Naive B cell (primary cell): ENCODE results near the gene RRAD. TPM values are rescaled to one million over a fixed set of nuclear protein-coding genes. Genes with fewer than 3 reads are reported as not detected.
A peak's percentile ranks its signal among the peaks of the same experiment; 100 is the strongest.

Experiments
- ATAC-seq, 2 donors: fragments of 150-1000 bp; cut with Tn5 transposase; 2 replicates each; pipeline ENCODE4 v1.10.0; 2021; ENCODE audit warnings: low read depth in 2 of 2, mild to moderate bottlenecking in 2 of 2, moderate library complexity in 2 of 2
- DNase-seq: peaks from one replicate; pipeline ENCODE4 v3.0.0; 2022
- H3K27ac Mint-ChIP-seq, 6 donors: one replicate each; pipeline ENCODE4 v1.8.0; 2020 to 2022; ENCODE audit warnings: mild to moderate bottlenecking in 6 of 6, mixed read lengths in 6 of 6, moderate library complexity in 5 of 6, inconsistent platforms in 2 of 6
- H3K27me3 Mint-ChIP-seq, 3 donors: one replicate each; pipeline ENCODE4 v1.8.0; 2021 to 2022; ENCODE audit warnings: mixed read lengths in 3 of 3, mild to moderate bottlenecking in 1 of 3
- H3K36me3 Mint-ChIP-seq, 2 donors: one replicate each; pipeline ENCODE4 v1.8.0; 2020 to 2022; ENCODE audit warnings: mixed read lengths in 2 of 2, inconsistent platforms in 1 of 2, mild to moderate bottlenecking in 1 of 2
- H3K4me1 Mint-ChIP-seq, 3 donors: one replicate each; pipeline ENCODE4 v1.8.0; 2020 to 2022; ENCODE audit warnings: mixed read lengths in 3 of 3, inconsistent platforms in 1 of 3, mild to moderate bottlenecking in 1 of 3, moderate library complexity in 1 of 3
- H3K4me3 Mint-ChIP-seq, 8 donors: one replicate each; pipeline ENCODE4 v1.8.0; 2020 to 2022; ENCODE audit warnings: mild to moderate bottlenecking in 8 of 8, mixed read lengths in 8 of 8, moderate library complexity in 8 of 8, inconsistent platforms in 2 of 8
- H3K9me3 Mint-ChIP-seq, 7 donors: one replicate each; pipeline ENCODE4 v1.8.0; 2020 to 2022; ENCODE audit warnings: mixed read lengths in 7 of 7, mild to moderate bottlenecking in 5 of 7, inconsistent platforms in 2 of 7, moderate library complexity in 1 of 7
- polyA plus RNA-seq, 6 donors: library from polyadenylated mRNA; unstranded; fragments of 300-500 nt; fragmentation: Illumina TruSeq; gene quantifications; one replicate each; pipeline ENCODE4 v1.2.3, GENCODE V29; 2021; ENCODE audit warnings: low read depth in 6 of 6

Gene RRAD
- polyA plus RNA-seq, 6 donors from 2014 or later, result 0.43 TPM; not detected in 5

GRCh38 chr16:66894948-66895688 lies 30.2 kb downstream of the RRAD start:
- Mint-ChIP-seq H3K36me3 (no peaks in the 10 kb centered on the region), H3K4me1 (peaks cover 0 to 11% (median 0%) of the 10 kb centered on the region in 3 donors), H3K27me3 (peaks cover 0 to 5% (median 0%) of the 10 kb centered on the region in 3 donors), H3K27ac (peak overlapping the region in 3 of 6 donors; percentile 42 to 73 (median 52)), H3K4me3 (no peak overlapping the region), H3K9me3 (no peaks in the 10 kb centered on the region)
- peak; percentile 15 for DNase-seq
- peak; percentile 61 to 83 for ATAC-seq

DNA sequence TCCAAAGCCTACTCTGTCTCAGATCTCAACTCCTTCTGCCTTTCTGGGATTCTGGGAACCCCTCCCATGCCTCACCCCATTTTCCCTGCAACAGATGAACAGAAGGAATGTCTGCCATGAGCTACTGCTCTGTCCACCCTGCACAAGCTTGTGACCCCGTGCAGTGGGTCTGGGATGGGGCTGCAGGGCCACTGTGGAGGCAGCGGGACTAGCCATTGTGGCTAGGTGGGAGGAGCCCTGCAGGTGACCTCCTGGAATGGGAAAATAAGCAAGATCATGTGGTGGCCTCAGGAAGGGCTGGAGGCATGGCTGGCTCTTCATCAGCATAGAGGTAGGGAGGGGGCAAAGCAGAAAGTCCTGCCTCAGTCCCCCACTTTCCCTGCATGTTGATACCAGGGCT lies 31.3 kb downstream of the RRAD start:
- no peak for ATAC-seq
- DNase-seq, result no peak
- Mint-ChIP-seq H3K4me3 (peak overlapping the region in 1 of 8 donors; percentile 67), H3K27ac (no peak overlapping the region), H3K4me1 (peaks cover 0 to 11% (median 0%) of the 10 kb centered on the region in 3 donors), H3K27me3 (peaks cover 0 to 4% (median 0%) of the 10 kb centered on the region in 3 donors), H3K36me3 (no peaks in the 10 kb centered on the region), H3K9me3 (no peaks in the 10 kb centered on the region)

DNA sequence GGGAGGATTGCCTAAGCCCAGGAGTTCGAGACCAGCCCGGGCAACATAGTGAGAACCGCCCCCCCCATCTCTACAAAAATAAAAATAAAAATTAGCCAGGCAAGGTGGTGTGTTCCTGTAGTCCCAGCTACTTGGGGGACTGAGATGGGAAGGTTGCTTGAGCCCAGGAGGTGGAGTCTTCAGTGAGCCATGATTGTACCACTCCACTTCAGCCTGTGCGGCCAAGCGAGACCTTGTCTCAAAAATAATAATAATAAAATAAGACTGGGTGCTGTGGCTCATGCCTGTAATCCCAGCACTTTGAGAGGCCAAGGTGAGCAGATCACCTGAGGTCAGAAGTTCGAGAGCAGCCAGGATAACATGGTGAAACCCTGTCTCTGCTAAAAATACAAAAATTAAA lies 33.5 kb downstream of the RRAD start:
- DNase-seq (no peak), ATAC-seq (no peak)
- no peaks in the 10 kb centered on the region for H3K36me3 Mint-ChIP-seq
- H3K27me3 Mint-ChIP-seq, result no peaks in the 10 kb centered on the region
- H3K9me3 Mint-ChIP-seq, result no peaks in the 10 kb centered on the region
- no peak overlapping the region for H3K27ac Mint-ChIP-seq
- peaks cover 0 to 15% (median 0%) of the 10 kb centered on the region in 3 donors for H3K4me1 Mint-ChIP-seq
- no peak overlapping the region for H3K4me3 Mint-ChIP-seq

GRCh38 chr16:66891360-66891759 lies 34.0 kb downstream of the RRAD start:
- DNase-seq, result no peak
- Mint-ChIP-seq H3K27ac (no peak overlapping the region), H3K27me3 (no peaks in the 10 kb centered on the region), H3K36me3 (no peaks in the 10 kb centered on the region), H3K9me3 (no peaks in the 10 kb centered on the region), H3K4me1 (peaks cover 0 to 15% (median 0%) of the 10 kb centered on the region in 3 donors), H3K4me3 (no peak overlapping the region)
- ATAC-seq, result no peak

DNA sequence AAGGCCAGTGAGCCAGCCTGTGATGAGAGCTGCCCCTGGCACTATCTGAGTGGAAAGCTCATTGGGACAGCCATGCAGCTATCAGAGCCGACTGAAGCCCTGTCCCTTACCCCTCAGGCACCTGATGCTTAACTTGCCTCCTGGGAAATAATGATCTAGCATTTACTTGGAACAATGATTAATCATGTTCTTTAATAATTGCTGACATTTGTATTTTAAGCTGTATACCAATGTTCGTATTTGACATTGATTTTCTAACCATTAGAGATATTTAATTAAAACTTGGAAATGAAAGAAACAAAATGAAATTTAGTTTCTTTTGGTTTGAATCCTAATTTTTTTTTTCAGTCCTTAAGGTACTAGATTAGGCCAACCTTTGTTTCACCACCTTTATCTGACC lies 34.5 kb downstream of the RRAD start:
- H3K9me3 Mint-ChIP-seq, result no peaks in the 10 kb centered on the region
- no peaks in the 10 kb centered on the region for H3K27me3 Mint-ChIP-seq
- H3K4me1 Mint-ChIP-seq, result peaks cover 0 to 12% (median 0%) of the 10 kb centered on the region in 3 donors
- no peak overlapping the region for H3K27ac Mint-ChIP-seq
- no peak for ATAC-seq
- peaks cover 0 to 2% of the 10 kb centered on the region in 2 donors for H3K36me3 Mint-ChIP-seq
- no peak for DNase-seq
- H3K4me3 Mint-ChIP-seq, result no peak overlapping the region

DNA sequence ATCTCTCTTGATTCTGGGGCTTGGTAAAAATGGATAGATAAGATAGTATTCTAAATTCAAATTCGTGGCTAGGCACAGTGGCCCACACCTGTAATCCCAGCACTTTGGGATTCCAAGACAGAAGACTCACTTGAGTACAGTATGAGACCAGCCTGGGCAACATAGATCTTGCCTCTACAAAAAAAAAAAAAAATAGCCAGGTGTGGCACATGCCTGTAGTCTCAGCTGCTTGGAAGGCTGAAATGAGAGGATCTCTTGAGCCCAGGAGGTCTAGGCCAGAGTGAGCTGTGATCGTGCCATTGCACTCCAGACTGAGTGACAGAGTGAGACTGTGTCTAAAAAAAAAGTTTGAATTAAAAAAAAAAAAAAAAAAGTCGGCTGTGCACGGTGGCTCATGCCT lies 35.7 kb downstream of the RRAD start:
- Mint-ChIP-seq H3K4me3 (no peak overlapping the region), H3K27me3 (no peaks in the 10 kb centered on the region), H3K27ac (no peak overlapping the region), H3K9me3 (no peaks in the 10 kb centered on the region), H3K4me1 (peaks cover 0 to 8% (median 5%) of the 10 kb centered on the region in 3 donors), H3K36me3 (peaks cover 0 to 7% of the 10 kb centered on the region in 2 donors)
- ATAC-seq, result no peak
- no peak for DNase-seq

DNA sequence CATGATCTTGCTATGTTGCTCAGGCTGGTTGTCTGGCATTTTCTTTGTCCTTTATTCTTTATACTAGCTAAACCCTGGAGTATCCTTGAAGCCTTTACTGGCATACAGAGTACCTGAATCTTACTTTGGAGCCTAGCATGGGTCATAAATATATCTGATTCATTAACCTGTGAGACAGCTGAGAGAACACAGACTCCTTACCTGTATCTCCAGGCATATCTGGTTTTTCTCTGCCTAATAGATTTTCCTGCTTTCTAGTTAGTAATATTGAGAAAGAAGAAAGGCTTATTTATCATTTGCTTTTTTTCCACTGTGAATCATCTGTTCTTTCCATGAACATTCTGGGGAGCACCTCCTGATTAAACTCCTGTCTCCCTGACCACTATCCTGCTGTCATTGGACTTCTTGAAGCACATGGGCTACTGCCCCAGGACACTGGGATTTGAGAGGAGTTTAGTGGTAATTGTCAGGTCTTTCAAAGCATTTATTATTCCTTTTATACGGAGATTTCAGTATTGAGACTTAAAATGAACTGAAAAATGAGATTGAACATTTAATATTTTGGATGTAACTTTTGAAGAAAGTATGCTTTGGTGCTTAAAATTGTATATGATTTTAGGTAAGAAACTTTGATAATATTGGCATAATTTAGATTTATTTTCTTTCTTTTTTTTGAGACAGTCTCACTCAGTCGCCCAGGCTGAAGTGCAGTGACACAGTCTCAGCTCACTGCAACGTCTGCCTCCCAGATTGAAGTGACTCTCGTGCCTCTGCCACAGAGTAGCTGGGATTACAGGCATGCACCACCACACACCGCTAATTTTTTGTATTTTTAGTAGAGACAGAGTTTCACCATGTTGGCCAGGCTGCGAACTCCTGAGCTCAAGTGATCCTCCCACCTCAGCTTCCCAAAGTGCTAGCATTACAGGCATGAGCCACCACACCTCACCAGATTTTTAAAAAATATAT lies 36.4 kb downstream of the RRAD start:
- no peak for ATAC-seq
- Mint-ChIP-seq H3K4me3 (no peak overlapping the region), H3K27me3 (no peaks in the 10 kb centered on the region), H3K9me3 (no peaks in the 10 kb centered on the region), H3K36me3 (peaks cover 0 to 7% of the 10 kb centered on the region in 2 donors), H3K27ac (no peak overlapping the region), H3K4me1 (peaks cover 0 to 5% (median 4%) of the 10 kb centered on the region in 3 donors)
- no peak for DNase-seq

GRCh38 chr16:66886914-66887313 lies 38.4 kb downstream of the RRAD start:
- Mint-ChIP-seq H3K4me1 (peaks cover 3 to 5% (median 5%) of the 10 kb centered on the region in 3 donors), H3K36me3 (peaks cover 0 to 7% of the 10 kb centered on the region in 2 donors), H3K27me3 (no peaks in the 10 kb centered on the region), H3K4me3 (no peak overlapping the region), H3K27ac (no peak overlapping the region), H3K9me3 (no peaks in the 10 kb centered on the region)
- ATAC-seq (no peak), DNase-seq (no peak)

DNA sequence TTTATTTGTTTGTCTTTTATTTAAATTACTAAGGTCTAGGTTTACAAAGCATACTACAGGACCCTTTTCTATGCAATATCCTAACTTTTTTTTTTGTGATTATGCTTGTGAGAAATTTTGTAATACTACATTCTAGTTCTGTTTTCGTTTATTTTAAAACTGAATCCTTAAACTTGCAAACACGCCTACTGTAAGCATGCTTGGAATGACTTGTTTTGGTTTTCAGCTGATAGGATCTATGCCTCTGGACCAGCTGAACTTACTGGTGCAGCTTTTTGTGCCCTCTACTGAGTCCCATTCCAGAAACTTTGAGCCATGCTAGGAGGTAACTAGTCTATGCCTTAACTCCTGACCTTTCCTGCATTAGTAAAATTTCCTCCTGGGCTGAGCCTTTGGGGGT lies 39.0 kb downstream of the RRAD start:
- Mint-ChIP-seq H3K27ac (no peak overlapping the region), H3K27me3 (no peaks in the 10 kb centered on the region), H3K4me1 (peaks cover 5 to 8% (median 7%) of the 10 kb centered on the region in 3 donors), H3K36me3 (peaks cover 0 to 7% of the 10 kb centered on the region in 2 donors), H3K4me3 (no peak overlapping the region), H3K9me3 (no peaks in the 10 kb centered on the region)
- ATAC-seq, result no peak
- DNase-seq, result no peak

- Mint-ChIP-seq H3K4me1 (peaks cover 7 to 8% (median 7%) of the 10 kb centered on the region in 3 donors), H3K27ac (no peak overlapping the region), H3K27me3 (no peaks in the 10 kb centered on the region), H3K36me3 (peaks cover 0 to 7% of the 10 kb centered on the region in 2 donors), H3K9me3 (no peaks in the 10 kb centered on the region), H3K4me3 (no peak overlapping the region)
- ATAC-seq, result no peak
- DNase-seq, result no peak
These were observed 39.8 kb downstream of the RRAD start for GRCh38 chr16:66885491-66885890.

DNA sequence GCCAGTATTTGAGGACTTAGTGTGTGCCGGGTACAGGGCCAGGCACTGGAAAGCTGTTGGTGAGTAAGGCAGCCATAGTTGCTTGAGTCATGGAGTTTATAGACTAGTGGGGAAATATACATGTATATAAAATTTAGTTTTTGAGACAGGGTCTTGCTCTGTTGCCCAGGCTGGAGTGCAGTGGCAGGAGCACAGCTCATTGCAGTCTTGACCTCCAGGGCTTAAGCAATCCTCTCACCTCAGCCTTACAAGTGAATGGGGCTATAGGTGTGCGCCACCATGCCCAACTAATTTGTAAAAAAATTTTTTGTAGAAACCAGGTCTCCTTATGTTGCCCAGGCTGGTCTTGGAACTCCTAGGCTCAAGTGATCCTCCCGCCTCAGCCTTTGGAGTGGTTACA lies 42.6 kb downstream of the RRAD start:
- H3K4me3 Mint-ChIP-seq, result peak overlapping the region in 1 of 8 donors; percentile 91
- peaks cover 0 to 7% of the 10 kb centered on the region in 2 donors for H3K36me3 Mint-ChIP-seq
- H3K27me3 Mint-ChIP-seq, result no peaks in the 10 kb centered on the region
- H3K27ac Mint-ChIP-seq, result no peak overlapping the region
- H3K4me1 Mint-ChIP-seq, result peaks cover 12 to 21% (median 18%) of the 10 kb centered on the region in 3 donors
- H3K9me3 Mint-ChIP-seq, result no peaks in the 10 kb centered on the region
- ATAC-seq (no peak), DNase-seq (no peak)

- Mint-ChIP-seq H3K4me3 (peak overlapping the region in 7 of 8 donors; percentile 35 to 95 (median 54)), H3K27me3 (no peaks in the 10 kb centered on the region), H3K36me3 (peaks cover 0 to 7% of the 10 kb centered on the region in 2 donors), H3K27ac (no peak overlapping the region), H3K4me1 (peaks cover 12 to 21% (median 18%) of the 10 kb centered on the region in 3 donors), H3K9me3 (no peaks in the 10 kb centered on the region)
- no peak for ATAC-seq
- no peak for DNase-seq
These were observed 43.3 kb downstream of the RRAD start for GRCh38 chr16:66881964-66882508.

DNA sequence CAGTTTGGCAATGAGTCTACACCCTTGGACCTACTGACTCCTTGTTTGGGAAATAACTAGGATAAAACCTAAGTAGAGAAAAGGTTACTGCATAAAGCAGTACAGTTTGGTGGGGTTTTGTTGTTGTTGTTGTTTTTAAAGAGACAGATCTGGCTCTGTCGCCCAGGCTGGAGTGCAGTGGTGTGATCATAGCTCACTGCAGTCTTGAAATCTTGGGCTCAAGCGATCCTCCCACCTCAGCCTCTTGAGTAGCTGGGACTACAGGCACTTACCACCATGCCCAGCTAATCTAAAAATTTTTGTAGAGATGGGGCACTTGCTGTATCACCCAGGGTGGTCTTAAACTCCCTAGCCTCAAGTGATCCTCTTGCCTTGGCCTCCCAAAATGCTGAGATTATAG lies 43.8 kb downstream of the RRAD start:
- H3K27ac Mint-ChIP-seq, result peak overlapping the region in 1 of 6 donors; percentile 72
- peaks cover 12 to 21% (median 18%) of the 10 kb centered on the region in 3 donors for H3K4me1 Mint-ChIP-seq
- H3K4me3 Mint-ChIP-seq, result peak overlapping the region; percentile 9 to 96 (median 74)
- peaks cover 0 to 7% of the 10 kb centered on the region in 2 donors for H3K36me3 Mint-ChIP-seq
- H3K9me3 Mint-ChIP-seq, result no peaks in the 10 kb centered on the region
- no peaks in the 10 kb centered on the region for H3K27me3 Mint-ChIP-seq
- ATAC-seq (no peak), DNase-seq (no peak)
